Panc1 (cell line): Measurements from ENCODE around the gene ATRN. TPM values are rescaled to one million over a fixed set of nuclear protein-coding genes. Genes with fewer than 3 reads are reported as not detected.

Experiments
- ATAC-seq: fragments of 200-7000 bp; cut with Tn5 transposase; 2 replicates; pipeline ENCODE4 v1.9.1; 2020; ENCODE audit warnings: mild to moderate bottlenecking, moderate library complexity
- BruUV-seq: library from RNA; stranded (reverse); fragments of 400-500 nt; replicated peaks from 2 replicates; lab custom pipeline; 2021; lab: Mats Ljungman, UMichigan
- CTCF ChIA-PET: fragments of 300-600 bp; sonication (Branson Sonifier 250); formaldehyde crosslinking; loops from one replicate; lab custom pipeline; 2022; ENCODE audit warnings: antibody characterized with exemption; lab: Charles Lee
- POLR2A ChIA-PET: fragments of 300-600 bp; sonication (Branson Sonifier 250); formaldehyde crosslinking; loops from one replicate; lab custom pipeline; 2022; ENCODE audit warnings: antibody characterized with exemption; lab: Charles Lee
- DNase-seq: peaks from one replicate; pipeline ENCODE4 v3.0.0-alpha.2; 2010; ENCODE audit warnings: low read depth, low spot score
- H3K27ac ChIP-seq: 2 replicates; pipeline ENCODE4 v1.5.1; 2011; ENCODE audit warnings: mild to moderate bottlenecking, low read length, inconsistent platforms
- H3K27me3 ChIP-seq: fragments of 200-500 bp; sonication (Bioruptor generic); 2 replicates; pipeline ENCODE4 v1.6.0; 2014; ENCODE audit warnings: low read length, inconsistent platforms; ENCODE audit not compliant: control insufficient read depth, insufficient read depth
- H3K36me3 ChIP-seq: fragments of 200-500 bp; sonication (Bioruptor generic); 2 replicates; pipeline ENCODE4 v1.5.1; 2014; ENCODE audit warnings: inconsistent platforms, mild to moderate bottlenecking, low read length, moderate library complexity; ENCODE audit not compliant: control insufficient read depth, insufficient read depth
- H3K4me1 ChIP-seq: 2 replicates; pipeline ENCODE4 v1.5.1; 2011; ENCODE audit warnings: inconsistent platforms, mild to moderate bottlenecking, low read length, moderate library complexity; ENCODE audit not compliant: control insufficient read depth, insufficient read depth
- H3K4me3 ChIP-seq, 2 experiments: 2 replicates each; pipeline ENCODE4 v1.5.1; 2011 to 2012; ENCODE audit warnings: low read depth in 2 of 2, low read length in 2 of 2, mild to moderate bottlenecking in 2 of 2, inconsistent platforms in 1 of 2, moderate library complexity in 1 of 2
- H3K9me3 ChIP-seq: fragments of 200-500 bp; sonication (Bioruptor generic); 2 replicates; pipeline ENCODE4 v1.5.1; 2014; ENCODE audit warnings: low read depth, mild to moderate bottlenecking, inconsistent platforms, low read length, moderate library complexity; ENCODE audit not compliant: control insufficient read depth, insufficient read depth
- POLR2AphosphoS5 ChIP-seq: IDR thresholded peaks from 2 replicates; pipeline ENCODE4 v1.6.1; 2012; ENCODE audit warnings: mild to moderate bottlenecking, low read depth, low read length, moderate library complexity
- SIN3A ChIP-seq: IDR thresholded peaks from 2 replicates; pipeline ENCODE4 v1.6.1; 2012; ENCODE audit warnings: low read depth, mild to moderate bottlenecking, low read length, moderate library complexity, borderline replicate concordance; ENCODE audit not compliant: insufficient read depth
- TCF7L2 ChIP-seq: IDR thresholded peaks from 2 replicates; pipeline ENCODE4 v1.6.1; 2011; ENCODE audit warnings: mild to moderate bottlenecking, low read depth, low read length, inconsistent platforms
- in situ Hi-C: cut with HindIII; loops from 2 replicates; pipeline ENCODE4 v1.10.0; 2016; ENCODE audit warnings: low sequenced_read_pairs, low pct_unique_long_range_greater_than_20kb
- intact Hi-C: fragments of 100-400 bp; cut with micrococcal nuclease; formaldehyde crosslinking; loops from one replicate; pipeline ENCODE4 v1.10.0; 2022; ENCODE audit not compliant: unreplicated experiment
- total RNA-seq: library from RNA; stranded (reverse); gene quantifications from one replicate; pipeline ENCODE4 v1.2.1, GENCODE V29; 2021; ENCODE audit not compliant: unreplicated experiment
- TF ChIP-seq, protein P1 (sequence below): fragments of 450-650 bp; IDR thresholded peaks from 2 replicates; pipeline ENCODE4 v1.5.1; 2017; ENCODE audit warnings: mild to moderate bottlenecking
- TF ChIP-seq, protein P2 (sequence below), 2 experiments: IDR thresholded peaks; 2 replicates each; pipeline ENCODE4 v1.6.1; 2011 to 2012; ENCODE audit warnings: low read depth in 2 of 2, control low read depth in 1 of 2, low read length in 1 of 2, mild to moderate bottlenecking in 1 of 2, moderate library complexity in 1 of 2; ENCODE audit not compliant: insufficient read depth in 1 of 2

Gene ATRN
- total RNA-seq, 1 experiment from 2014 or later = 33.8 TPM

DNA sequence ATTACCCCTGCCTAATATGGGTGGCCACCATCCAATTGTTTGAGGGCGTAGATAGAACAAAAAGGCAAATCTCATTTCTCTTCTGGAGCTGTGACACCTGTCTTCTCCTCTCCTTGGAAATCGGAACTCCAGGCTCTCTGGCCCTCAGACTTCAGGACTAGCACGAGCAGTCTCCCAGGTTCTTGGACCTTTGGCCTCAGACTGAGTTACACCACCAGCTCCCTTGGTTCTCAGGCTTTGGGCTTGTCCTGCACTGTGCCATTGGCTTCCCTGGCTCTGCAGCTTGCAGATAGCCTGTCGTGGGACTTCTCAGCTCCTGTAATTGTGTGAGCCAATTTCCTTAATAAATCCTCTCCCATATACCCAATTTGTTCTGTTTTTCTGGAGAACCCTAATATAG, 34.3 kb downstream of the ATRN start:
- H3K9me3 ChIP-seq = no peaks in the 10 kb centered on the region
- no TSS peak for BruUV-seq
- POLR2A ChIA-PET = no interaction called here
- no peak for ATAC-seq
- in situ Hi-C loops (no loop called here), intact Hi-C loops (no loop called here)
- H3K4me1 ChIP-seq = peaks cover under 1% of the 10 kb centered on the region; the same call in 1 of the 2 replicates
- no peak overlapping the region for H3K27ac ChIP-seq
- no peak overlapping the region for H3K4me3 ChIP-seq
- no peaks in the 10 kb centered on the region for H3K27me3 ChIP-seq
- TF ChIP-seq TCF7L2 = no peak
- TF ChIP-seq, protein P1, sequence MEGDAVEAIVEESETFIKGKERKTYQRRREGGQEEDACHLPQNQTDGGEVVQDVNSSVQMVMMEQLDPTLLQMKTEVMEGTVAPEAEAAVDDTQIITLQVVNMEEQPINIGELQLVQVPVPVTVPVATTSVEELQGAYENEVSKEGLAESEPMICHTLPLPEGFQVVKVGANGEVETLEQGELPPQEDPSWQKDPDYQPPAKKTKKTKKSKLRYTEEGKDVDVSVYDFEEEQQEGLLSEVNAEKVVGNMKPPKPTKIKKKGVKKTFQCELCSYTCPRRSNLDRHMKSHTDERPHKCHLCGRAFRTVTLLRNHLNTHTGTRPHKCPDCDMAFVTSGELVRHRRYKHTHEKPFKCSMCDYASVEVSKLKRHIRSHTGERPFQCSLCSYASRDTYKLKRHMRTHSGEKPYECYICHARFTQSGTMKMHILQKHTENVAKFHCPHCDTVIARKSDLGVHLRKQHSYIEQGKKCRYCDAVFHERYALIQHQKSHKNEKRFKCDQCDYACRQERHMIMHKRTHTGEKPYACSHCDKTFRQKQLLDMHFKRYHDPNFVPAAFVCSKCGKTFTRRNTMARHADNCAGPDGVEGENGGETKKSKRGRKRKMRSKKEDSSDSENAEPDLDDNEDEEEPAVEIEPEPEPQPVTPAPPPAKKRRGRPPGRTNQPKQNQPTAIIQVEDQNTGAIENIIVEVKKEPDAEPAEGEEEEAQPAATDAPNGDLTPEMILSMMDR = no peak
- TF ChIP-seq, protein P2, sequence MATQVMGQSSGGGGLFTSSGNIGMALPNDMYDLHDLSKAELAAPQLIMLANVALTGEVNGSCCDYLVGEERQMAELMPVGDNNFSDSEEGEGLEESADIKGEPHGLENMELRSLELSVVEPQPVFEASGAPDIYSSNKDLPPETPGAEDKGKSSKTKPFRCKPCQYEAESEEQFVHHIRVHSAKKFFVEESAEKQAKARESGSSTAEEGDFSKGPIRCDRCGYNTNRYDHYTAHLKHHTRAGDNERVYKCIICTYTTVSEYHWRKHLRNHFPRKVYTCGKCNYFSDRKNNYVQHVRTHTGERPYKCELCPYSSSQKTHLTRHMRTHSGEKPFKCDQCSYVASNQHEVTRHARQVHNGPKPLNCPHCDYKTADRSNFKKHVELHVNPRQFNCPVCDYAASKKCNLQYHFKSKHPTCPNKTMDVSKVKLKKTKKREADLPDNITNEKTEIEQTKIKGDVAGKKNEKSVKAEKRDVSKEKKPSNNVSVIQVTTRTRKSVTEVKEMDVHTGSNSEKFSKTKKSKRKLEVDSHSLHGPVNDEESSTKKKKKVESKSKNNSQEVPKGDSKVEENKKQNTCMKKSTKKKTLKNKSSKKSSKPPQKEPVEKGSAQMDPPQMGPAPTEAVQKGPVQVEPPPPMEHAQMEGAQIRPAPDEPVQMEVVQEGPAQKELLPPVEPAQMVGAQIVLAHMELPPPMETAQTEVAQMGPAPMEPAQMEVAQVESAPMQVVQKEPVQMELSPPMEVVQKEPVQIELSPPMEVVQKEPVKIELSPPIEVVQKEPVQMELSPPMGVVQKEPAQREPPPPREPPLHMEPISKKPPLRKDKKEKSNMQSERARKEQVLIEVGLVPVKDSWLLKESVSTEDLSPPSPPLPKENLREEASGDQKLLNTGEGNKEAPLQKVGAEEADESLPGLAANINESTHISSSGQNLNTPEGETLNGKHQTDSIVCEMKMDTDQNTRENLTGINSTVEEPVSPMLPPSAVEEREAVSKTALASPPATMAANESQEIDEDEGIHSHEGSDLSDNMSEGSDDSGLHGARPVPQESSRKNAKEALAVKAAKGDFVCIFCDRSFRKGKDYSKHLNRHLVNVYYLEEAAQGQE (IDR thresholded peaks at IDR 0.05; ENCODE audit: insufficient read depth in 1 of 2, low read depth in 2 of 2, low read length in 1 of 2) = no peak
- no peak for TF ChIP-seq SIN3A
- TF ChIP-seq POLR2AphosphoS5 = no peak
- no peaks in the 10 kb centered on the region for H3K36me3 ChIP-seq
- DNase-seq = no peak
- CTCF ChIA-PET = no interaction called here

DNA sequence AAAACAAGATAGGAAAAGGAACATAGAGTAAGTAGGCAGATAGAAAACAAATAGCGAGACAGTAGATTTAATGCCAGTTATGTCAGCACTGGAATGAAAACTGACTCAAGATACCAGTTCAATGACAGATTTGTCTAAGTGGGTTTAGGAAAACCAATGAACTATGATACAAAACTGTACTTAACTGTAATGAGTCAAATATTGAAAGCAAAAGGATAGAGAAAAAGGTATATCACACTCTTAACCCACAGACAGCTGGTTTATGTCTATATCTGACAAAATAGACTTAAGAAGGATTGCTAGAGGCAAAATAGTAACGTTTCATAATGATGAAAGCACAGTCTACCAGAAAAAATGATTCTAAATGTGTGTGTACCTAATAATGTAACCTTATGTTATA, 38.2 kb downstream of the ATRN start:
- POLR2A ChIA-PET = no interaction called here
- BruUV-seq = no TSS peak
- H3K36me3 ChIP-seq = no peaks in the 10 kb centered on the region
- DNase-seq = no peak
- TF ChIP-seq TCF7L2 (no peak), POLR2AphosphoS5 (no peak), SIN3A (no peak)
- TF ChIP-seq, protein P2 (IDR thresholded peaks at IDR 0.05; ENCODE audit: insufficient read depth in 1 of 2, low read depth in 2 of 2, low read length in 1 of 2) = no peak
- TF ChIP-seq, protein P1 = no peak
- no peak overlapping the region for H3K4me3 ChIP-seq
- no peaks in the 10 kb centered on the region for H3K27me3 ChIP-seq
- H3K9me3 ChIP-seq = no peaks in the 10 kb centered on the region
- H3K27ac ChIP-seq = no peak overlapping the region
- H3K4me1 ChIP-seq = peaks cover 3% of the 10 kb centered on the region; the same call in 1 of the 2 replicates
- ATAC-seq = no peak
- intact Hi-C loops (no loop called here), in situ Hi-C loops (no loop called here)
- CTCF ChIA-PET = no interaction called here
